ENCODE results near the gene CLSTN2.

CLSTN2 gene

GRCh38 chr3:140403079-140403478 is 468.1 kb downstream of the CLSTN2 start:
- H3K4me3 ChIP-seq: no peak overlapping the region
- H3K27ac ChIP-seq: no peak overlapping the region
- TF ChIP-seq CTCF (IDR thresholded peaks at IDR 0.05): no peak
- no peak for DNase-seq (ENCODE audit: low spot score)

DNA sequence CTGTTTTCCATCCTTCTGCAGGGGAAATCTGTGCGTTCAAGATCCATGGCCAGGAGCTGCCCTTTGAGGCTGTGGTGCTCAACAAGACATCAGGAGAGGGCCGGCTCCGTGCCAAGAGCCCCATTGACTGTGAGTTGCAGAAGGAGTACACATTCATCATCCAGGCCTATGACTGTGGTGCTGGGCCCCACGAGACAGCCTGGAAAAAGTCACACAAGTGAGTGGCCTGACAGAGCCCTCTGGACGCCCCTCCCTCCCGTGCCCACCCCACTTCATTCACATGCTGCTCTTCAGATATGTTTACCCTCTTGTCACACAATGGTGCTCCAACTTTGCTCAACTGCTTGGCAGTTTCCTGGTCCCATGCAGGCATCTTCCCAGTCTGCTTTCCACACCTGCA is 468.6 kb downstream of the CLSTN2 start:
- Histone ChIP-seq H3K4me3 (no peak overlapping the region), H3K27ac (no peak overlapping the region)
- DNase-seq (ENCODE audit: low spot score): no peak
- TF ChIP-seq CTCF (IDR thresholded peaks at IDR 0.05): no peak

GRCh38 chr3:140406655-140407054 is 471.7 kb downstream of the CLSTN2 start:
- no peak for TF ChIP-seq CTCF (IDR thresholded peaks at IDR 0.05)
- Histone ChIP-seq H3K27ac (no peak overlapping the region), H3K4me3 (no peak overlapping the region)
- DNase-seq (ENCODE audit: low spot score): no peak

GRCh38 chr3:140408252-140408651 is 473.3 kb downstream of the CLSTN2 start:
- no peak overlapping the region for H3K27ac ChIP-seq
- DNase-seq (ENCODE audit: low spot score): no peak
- no peak for TF ChIP-seq CTCF (IDR thresholded peaks at IDR 0.05)

GRCh38 chr3:140416666-140417065 is 481.7 kb downstream of the CLSTN2 start:
- Histone ChIP-seq H3K27ac (no peak overlapping the region), H3K4me3 (no peak overlapping the region)
- TF ChIP-seq CTCF (IDR thresholded peaks at IDR 0.05): no peak
- no peak for DNase-seq (ENCODE audit: low spot score)

More at GRCh38 chr3:140408252-140408651, 473.3 kb downstream of the CLSTN2 start:
- no peak overlapping the region for H3K4me3 ChIP-seq

DNA sequence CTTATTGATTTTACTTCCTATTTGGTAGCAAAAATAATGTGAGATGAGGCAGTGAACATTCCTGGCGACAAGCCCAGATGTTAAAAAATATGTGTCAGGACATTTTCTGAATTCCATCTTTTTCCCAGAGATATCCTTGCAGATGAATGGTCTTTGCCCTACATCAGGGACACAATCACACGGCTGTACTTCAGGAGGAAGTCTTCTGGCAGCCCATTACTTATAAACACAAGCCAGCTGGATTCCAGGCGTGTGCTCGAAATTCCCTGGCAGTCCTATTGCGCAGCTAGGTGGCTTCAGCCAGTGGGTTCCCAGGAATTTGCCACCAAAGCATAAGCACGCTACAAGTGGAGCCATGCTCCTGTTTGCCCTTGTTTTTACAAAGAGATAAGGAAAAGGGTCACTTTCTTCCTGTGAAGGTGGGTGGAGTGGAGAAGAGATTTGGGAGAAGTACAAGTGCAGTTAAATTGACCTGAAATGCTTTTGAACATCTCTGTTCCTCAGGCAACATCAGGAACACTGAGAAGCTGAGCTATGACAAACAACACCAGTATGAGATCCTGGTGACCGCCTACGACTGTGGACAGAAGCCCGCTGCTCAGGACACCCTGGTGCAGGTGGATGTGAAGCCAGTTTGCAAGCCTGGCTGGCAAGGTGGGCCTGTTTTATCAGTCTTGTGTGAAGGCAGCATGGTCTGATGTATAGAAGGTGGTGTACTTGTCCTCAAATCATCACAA is 485.8 kb downstream of the CLSTN2 start:
- H3K27ac ChIP-seq: peak overlapping the region in 1 of 2 donors; percentile 1
- no peak for DNase-seq (ENCODE audit: low spot score)

More for the DNA sequence above, 485.8 kb downstream of the CLSTN2 start:
- peak overlapping the region; percentile 17 for H3K4me3 ChIP-seq
- no peak for TF ChIP-seq CTCF (IDR thresholded peaks at IDR 0.05)

Data from coronary artery (tissue), 2 donors.